Neuronal stem cell (in vitro differentiated cells): ENCODE data around the gene GAGE12J.

ENCODE experiments used
- DNase-seq: peaks from one replicate; pipeline ENCODE4 v3.0.0-alpha.2; 2013; ENCODE audit warnings: low spot score
- H2AFZ ChIP-seq: one replicate; pipeline ENCODE4 v1.6.1; 2013; ENCODE audit warnings: mild to moderate bottlenecking, low read length, inconsistent platforms
- H2AK5ac ChIP-seq: 2 replicates; pipeline ENCODE4 v1.6.1; 2013; ENCODE audit warnings: low read depth, mild to moderate bottlenecking, inconsistent platforms, low read length, moderate library complexity, mixed read lengths
- H2BK120ac ChIP-seq: 2 replicates; pipeline ENCODE4 v1.6.1; 2013; ENCODE audit warnings: low read depth, mild to moderate bottlenecking, inconsistent platforms, low read length, moderate library complexity, mixed read lengths
- H2BK12ac ChIP-seq: one replicate; pipeline ENCODE4 v1.6.1; 2013; ENCODE audit warnings: low read length, inconsistent platforms
- H2BK15ac ChIP-seq: 2 replicates; pipeline ENCODE4 v1.6.1; 2013; ENCODE audit warnings: mild to moderate bottlenecking, low read length, inconsistent platforms, mixed read lengths
- H2BK5ac ChIP-seq: one replicate; pipeline ENCODE4 v1.6.1; 2013; ENCODE audit warnings: inconsistent platforms, mild to moderate bottlenecking, low read length, moderate library complexity
- H3K14ac ChIP-seq: one replicate; pipeline ENCODE4 v1.6.1; 2013; ENCODE audit warnings: low read length, inconsistent platforms
- H3K18ac ChIP-seq: 2 replicates; pipeline ENCODE4 v1.6.1; 2013; ENCODE audit warnings: low read length, inconsistent platforms
- H3K23ac ChIP-seq: 2 replicates; pipeline ENCODE4 v1.6.1; 2013; ENCODE audit warnings: low read depth, mild to moderate bottlenecking, mixed read lengths, low read length, inconsistent platforms; ENCODE audit not compliant: poor library complexity
- H3K27ac ChIP-seq: replicated peaks from 3 replicates; pipeline ENCODE4 v1.5.1; 2013; ENCODE audit warnings: low read length, inconsistent platforms
- H3K27me3 ChIP-seq, 3 experiments: 2 replicates each; pipeline ENCODE4 v1.6.1; 2013; ENCODE audit warnings: low read length in 3 of 3, mild to moderate bottlenecking in 2 of 3, inconsistent platforms in 1 of 3, low read depth in 1 of 3, mixed read lengths in 1 of 3, moderate library complexity in 1 of 3; ENCODE audit not compliant: control insufficient read depth in 3 of 3, insufficient read depth in 3 of 3
- H3K36me3 ChIP-seq, 2 donors: replicated peaks in 1 of 2; 2 replicates each; pipeline ENCODE4 v1.6.1; 2013; ENCODE audit warnings: low read length in 2 of 2; ENCODE audit not compliant: control insufficient read depth in 2 of 2, insufficient read depth in 2 of 2
- H3K4ac ChIP-seq: 2 replicates; pipeline ENCODE4 v1.6.1; 2013; ENCODE audit warnings: inconsistent platforms, mild to moderate bottlenecking, low read length, moderate library complexity
- H3K4me1 ChIP-seq, 2 donors: 1 replicate in 1 of 2; 2 replicates in 1 of 2; pipeline ENCODE4 v1.6.1; 2013; ENCODE audit warnings: low read length in 2 of 2, low read depth in 1 of 2; ENCODE audit not compliant: control insufficient read depth in 2 of 2, insufficient read depth in 1 of 2
- H3K4me2 ChIP-seq: one replicate; pipeline ENCODE4 v1.6.1; 2013; ENCODE audit warnings: mild to moderate bottlenecking, low read length, inconsistent platforms; ENCODE audit not compliant: insufficient read depth, poor library complexity, severe bottlenecking
- H3K4me3 ChIP-seq, 2 donors: 2 replicates each; pipeline ENCODE4 v1.5.1; 2013; ENCODE audit warnings: low read length in 2 of 2, mild to moderate bottlenecking in 2 of 2, inconsistent platforms in 1 of 2, moderate library complexity in 1 of 2
- H3K79me1 ChIP-seq: one replicate; pipeline ENCODE4 v1.6.1; 2013; ENCODE audit warnings: low read depth, mild to moderate bottlenecking, inconsistent platforms, low read length, moderate library complexity
- H3K9ac ChIP-seq: one replicate; pipeline ENCODE4 v1.6.1; 2013; ENCODE audit warnings: mild to moderate bottlenecking, low read depth, low read length, inconsistent platforms; ENCODE audit not compliant: poor library complexity
- H3K9me3 ChIP-seq, 2 donors: replicated peaks in 1 of 2; 2 replicates each; pipeline versions ENCODE3 to v1.6.1; 2013; ENCODE audit warnings: low read length in 2 of 2, mild to moderate bottlenecking in 2 of 2, inconsistent platforms in 1 of 2, low read depth in 1 of 2, mixed read lengths in 1 of 2, moderate library complexity in 1 of 2; ENCODE audit not compliant: control insufficient read depth in 2 of 2, insufficient read depth in 1 of 2
- H4K8ac ChIP-seq: one replicate; pipeline ENCODE4 v1.6.1; 2013; ENCODE audit warnings: low read depth, mild to moderate bottlenecking, inconsistent platforms, low read length, moderate library complexity
- H4K91ac ChIP-seq: one replicate; pipeline ENCODE4 v1.6.1; 2013; ENCODE audit warnings: low read length, low read depth, mild to moderate bottlenecking, inconsistent platforms; ENCODE audit not compliant: poor library complexity
- WGBS, 2 donors: extraction: QIAGEN DNeasy Blood & Tissue Kit; methylation state at CpG; one replicate each; pipeline ENCODE4 v1.1.7; 2013; ENCODE audit warnings: missing lambda C conversion rate in 2 of 2, mixed read lengths in 1 of 2; ENCODE audit not compliant: insufficient read length in 2 of 2, insufficient replicate concordance in 1 of 2; ENCODE audit errors: extremely low coverage in 2 of 2; 5-methylcytosine and 5-hydroxymethylcytosine counted together

GAGE12J gene

GRCh38 chrX:49284212-49284611, 37.6 kb upstream of the GAGE12J start:
- H4K91ac ChIP-seq = no peak overlapping the region
- no peak overlapping the region for H3K4me2 ChIP-seq
- H3K9ac ChIP-seq = no peak overlapping the region
- no peak overlapping the region for H2BK15ac ChIP-seq
- no peak overlapping the region for H3K27ac ChIP-seq
- H3K36me3 ChIP-seq = no peaks in the 10 kb centered on the region
- H3K79me1 ChIP-seq = no peaks in the 10 kb centered on the region
- H4K8ac ChIP-seq = no peak overlapping the region
- H3K18ac ChIP-seq = no peak overlapping the region
- H2BK12ac ChIP-seq = no peak overlapping the region
- H3K14ac ChIP-seq = no peak overlapping the region
- no peak overlapping the region for H2AK5ac ChIP-seq
- no peak overlapping the region for H3K4me3 ChIP-seq
- H3K23ac ChIP-seq = no peak overlapping the region
- no peak overlapping the region for H2BK5ac ChIP-seq
- no peak for DNase-seq
- no peaks in the 10 kb centered on the region for H3K4me1 ChIP-seq
- no peak overlapping the region for H2BK120ac ChIP-seq
- no CpG with 5 or more reads among the region's 3 CpGs for WGBS, 2 donors
- no peak overlapping the region for H2AFZ ChIP-seq
- no peaks in the 10 kb centered on the region for H3K9me3 ChIP-seq
- no peaks in the 10 kb centered on the region for H3K27me3 ChIP-seq
- no peak overlapping the region for H3K4ac ChIP-seq

GRCh38 chrX:49286136-49286535, 35.7 kb upstream of the GAGE12J start:
- no peak for DNase-seq
- no peak overlapping the region for H2BK15ac ChIP-seq
- H4K91ac ChIP-seq = no peak overlapping the region
- no peak overlapping the region for H3K4me3 ChIP-seq
- H3K9me3 ChIP-seq = no peaks in the 10 kb centered on the region
- no peak overlapping the region for H2BK5ac ChIP-seq
- H3K79me1 ChIP-seq = no peaks in the 10 kb centered on the region
- no peak overlapping the region for H3K23ac ChIP-seq
- no peaks in the 10 kb centered on the region for H3K27me3 ChIP-seq
- H3K9ac ChIP-seq = no peak overlapping the region
- WGBS, 2 donors = no CpG with 5 or more reads among the region's 18 CpGs
- H3K18ac ChIP-seq = no peak overlapping the region
- no peak overlapping the region for H3K14ac ChIP-seq
- no peak overlapping the region for H2BK120ac ChIP-seq
- H2BK12ac ChIP-seq = no peak overlapping the region
- no peak overlapping the region for H2AFZ ChIP-seq
- no peaks in the 10 kb centered on the region for H3K4me1 ChIP-seq
- no peak overlapping the region for H3K4me2 ChIP-seq
- no peak overlapping the region for H3K4ac ChIP-seq
- H2AK5ac ChIP-seq = no peak overlapping the region
- no peak overlapping the region for H4K8ac ChIP-seq
- no peaks in the 10 kb centered on the region for H3K36me3 ChIP-seq
- H3K27ac ChIP-seq = no peak overlapping the region

- no peak overlapping the region for H3K4ac ChIP-seq
Observed at GRCh38 chrX:49286581-49286980, 35.3 kb upstream of the GAGE12J start.

GRCh38 chrX:49287665-49288064, 34.2 kb upstream of the GAGE12J start:
- no peak overlapping the region for H4K8ac ChIP-seq
- H2BK5ac ChIP-seq = no peak overlapping the region
- H3K4ac ChIP-seq = no peak overlapping the region
- H3K14ac ChIP-seq = no peak overlapping the region
- H3K27me3 ChIP-seq = no peaks in the 10 kb centered on the region
- H3K23ac ChIP-seq = no peak overlapping the region
- no peak overlapping the region for H3K18ac ChIP-seq
- H4K91ac ChIP-seq = no peak overlapping the region
- no peak overlapping the region for H3K4me2 ChIP-seq
- H3K36me3 ChIP-seq = no peaks in the 10 kb centered on the region
- H2BK120ac ChIP-seq = no peak overlapping the region
- no peak overlapping the region for H2BK12ac ChIP-seq
- no peak overlapping the region for H2AK5ac ChIP-seq
- no peaks in the 10 kb centered on the region for H3K79me1 ChIP-seq
- no peak for DNase-seq
- WGBS, 2 donors = no CpG with 5 or more reads among the region's 1 CpG
- H3K27ac ChIP-seq = no peak overlapping the region
- no peaks in the 10 kb centered on the region for H3K9me3 ChIP-seq
- H3K9ac ChIP-seq = no peak overlapping the region
- H2BK15ac ChIP-seq = no peak overlapping the region
- peaks cover 0 to 4% of the 10 kb centered on the region in 2 donors for H3K4me1 ChIP-seq
- H3K4me3 ChIP-seq = no peak overlapping the region
- no peak overlapping the region for H2AFZ ChIP-seq

More at GRCh38 chrX:49286581-49286980, 35.3 kb upstream of the GAGE12J start:
- no peak overlapping the region for H3K4me2 ChIP-seq
- WGBS, 2 donors = no CpG with 5 or more reads among the region's 4 CpGs
- H3K27me3 ChIP-seq = no peaks in the 10 kb centered on the region
- H3K14ac ChIP-seq = no peak overlapping the region
- no peak overlapping the region for H2BK15ac ChIP-seq
- no peak overlapping the region for H2BK12ac ChIP-seq
- H2AK5ac ChIP-seq = no peak overlapping the region
- H2BK120ac ChIP-seq = no peak overlapping the region
- H2BK5ac ChIP-seq = no peak overlapping the region
- H4K91ac ChIP-seq = no peak overlapping the region
- no peak overlapping the region for H2AFZ ChIP-seq
- no peak for DNase-seq
- H3K18ac ChIP-seq = no peak overlapping the region
- H3K9me3 ChIP-seq = no peaks in the 10 kb centered on the region
- no peaks in the 10 kb centered on the region for H3K4me1 ChIP-seq
- H3K36me3 ChIP-seq = no peaks in the 10 kb centered on the region
- no peaks in the 10 kb centered on the region for H3K79me1 ChIP-seq
- H4K8ac ChIP-seq = no peak overlapping the region
- H3K23ac ChIP-seq = no peak overlapping the region
- H3K27ac ChIP-seq = no peak overlapping the region
- H3K4me3 ChIP-seq = no peak overlapping the region
- no peak overlapping the region for H3K9ac ChIP-seq
